HUES48 (cell line): ENCODE data around the gene INPP5A.
"Not testable (repeated sequence)": the region's sequence is repeated elsewhere in the genome, so short reads cannot be mapped to it uniquely, and the experiment has no call there.

Experiments
- H3K27ac ChIP-seq: one replicate; pipeline ENCODE4 v1.7.0; 2013; ENCODE audit warnings: low read depth, low read length, inconsistent platforms
- H3K27me3 ChIP-seq: 2 replicates; pipeline ENCODE4 v1.6.1; 2013; ENCODE audit warnings: mild to moderate bottlenecking, low read length; ENCODE audit not compliant: control insufficient read depth, insufficient read depth
- H3K36me3 ChIP-seq: 2 replicates; pipeline ENCODE4 v1.6.1; 2013; ENCODE audit warnings: low read length; ENCODE audit not compliant: control insufficient read depth, insufficient read depth
- H3K4me1 ChIP-seq: 2 replicates; pipeline ENCODE4 v1.6.1; 2013; ENCODE audit warnings: mild to moderate bottlenecking, low read length; ENCODE audit not compliant: control insufficient read depth, insufficient read depth
- H3K4me3 ChIP-seq: 2 replicates; pipeline ENCODE4 v1.5.1; 2013; ENCODE audit warnings: mild to moderate bottlenecking, low read depth, low read length
- H3K9ac ChIP-seq: 2 replicates; pipeline ENCODE4 v1.6.1; 2013; ENCODE audit warnings: mild to moderate bottlenecking, low read depth, low read length, moderate library complexity
- H3K9me3 ChIP-seq: 2 replicates; pipeline ENCODE4 v1.6.1; 2013; ENCODE audit warnings: low read length; ENCODE audit not compliant: control insufficient read depth, insufficient read depth

Gene INPP5A

DNA sequence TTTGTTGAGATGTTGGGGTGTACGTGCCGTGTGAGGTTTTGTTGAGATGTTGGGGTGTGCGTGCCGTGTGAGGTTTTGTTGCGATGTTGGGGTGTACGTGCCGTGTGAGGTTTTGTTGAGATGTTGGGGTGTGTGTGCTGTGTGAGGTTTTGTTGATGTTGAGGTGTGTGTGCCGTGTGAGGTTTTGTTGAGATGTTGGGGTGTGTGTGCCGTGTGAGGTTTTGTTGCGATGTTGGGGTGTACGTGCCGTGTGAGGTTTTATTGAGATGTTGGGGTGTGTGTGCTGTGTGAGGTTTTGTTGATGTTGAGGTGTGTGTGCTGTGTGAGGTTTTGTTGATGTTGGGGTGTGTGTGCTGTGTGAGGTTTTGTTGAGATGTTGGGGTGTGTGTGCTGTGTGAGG lies 35.4 kb downstream of the INPP5A start:
- not testable (repeated sequence) for H3K36me3 ChIP-seq, H3K9ac ChIP-seq, H3K4me3 ChIP-seq, H3K9me3 ChIP-seq, H3K27me3 ChIP-seq
- H3K4me1 ChIP-seq: peaks cover 31% of the 10 kb centered on the region
- peak overlapping the region; percentile 77 for H3K27ac ChIP-seq

DNA sequence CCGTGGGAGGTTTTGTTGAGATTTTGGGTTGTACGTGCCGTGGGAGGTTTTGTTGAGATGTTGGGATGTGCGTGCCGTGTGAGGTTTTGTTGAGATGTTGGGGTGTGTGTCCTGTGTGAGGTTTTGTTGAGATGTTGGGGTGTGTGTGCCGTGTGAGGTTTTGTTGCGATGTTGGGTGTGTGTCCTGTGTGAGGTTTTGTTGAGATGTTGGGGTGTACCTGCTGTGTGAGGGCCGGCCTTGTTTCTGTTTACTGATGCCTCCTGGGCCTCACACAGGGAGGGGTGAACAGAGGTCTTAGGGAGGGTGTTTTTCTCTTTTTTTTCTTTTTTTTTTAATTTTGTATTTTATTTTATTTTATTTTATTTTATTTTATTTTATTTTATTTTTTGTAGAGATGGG lies 36.7 kb downstream of the INPP5A start:
- Histone ChIP-seq H3K9me3 (no peaks in the 10 kb centered on the region), H3K36me3 (no peaks in the 10 kb centered on the region), H3K9ac (no peak overlapping the region), H3K27ac (no peak overlapping the region), H3K4me3 (no peak overlapping the region), H3K4me1 (peaks cover 31% of the 10 kb centered on the region), H3K27me3 (no peaks in the 10 kb centered on the region)

DNA sequence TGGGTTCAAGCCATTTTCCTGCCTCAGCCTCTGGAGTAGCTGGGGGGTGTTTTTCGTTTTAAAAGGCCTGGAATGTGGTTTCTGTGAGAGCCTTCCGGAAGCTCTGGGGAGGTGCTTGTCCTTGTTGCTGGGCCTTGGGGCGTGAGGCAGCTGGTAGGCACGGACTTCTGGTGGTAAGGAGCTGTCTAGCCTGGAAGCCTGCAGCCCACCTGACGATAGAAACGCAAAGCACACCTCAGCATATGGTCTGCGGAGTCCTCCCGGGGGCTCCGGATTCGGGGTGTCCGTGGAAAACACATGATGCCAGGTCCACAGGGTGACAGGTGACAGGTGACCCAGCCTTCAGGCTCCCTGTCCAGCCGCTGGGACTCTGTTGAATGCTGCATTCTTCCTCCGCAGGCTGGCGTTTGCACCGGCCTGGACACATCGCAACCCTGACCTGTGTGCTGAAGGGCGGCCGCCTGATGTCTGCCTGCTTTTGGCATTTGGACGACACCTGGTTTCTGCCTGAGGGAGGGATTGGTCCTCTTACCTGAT lies 37.3 kb downstream of the INPP5A start:
- Histone ChIP-seq H3K36me3 (no peaks in the 10 kb centered on the region), H3K9ac (no peak overlapping the region), H3K9me3 (no peaks in the 10 kb centered on the region), H3K27ac (peak overlapping the region; percentile 27), H3K27me3 (no peaks in the 10 kb centered on the region), H3K4me3 (no peak overlapping the region), H3K4me1 (peaks cover 31% of the 10 kb centered on the region)

DNA sequence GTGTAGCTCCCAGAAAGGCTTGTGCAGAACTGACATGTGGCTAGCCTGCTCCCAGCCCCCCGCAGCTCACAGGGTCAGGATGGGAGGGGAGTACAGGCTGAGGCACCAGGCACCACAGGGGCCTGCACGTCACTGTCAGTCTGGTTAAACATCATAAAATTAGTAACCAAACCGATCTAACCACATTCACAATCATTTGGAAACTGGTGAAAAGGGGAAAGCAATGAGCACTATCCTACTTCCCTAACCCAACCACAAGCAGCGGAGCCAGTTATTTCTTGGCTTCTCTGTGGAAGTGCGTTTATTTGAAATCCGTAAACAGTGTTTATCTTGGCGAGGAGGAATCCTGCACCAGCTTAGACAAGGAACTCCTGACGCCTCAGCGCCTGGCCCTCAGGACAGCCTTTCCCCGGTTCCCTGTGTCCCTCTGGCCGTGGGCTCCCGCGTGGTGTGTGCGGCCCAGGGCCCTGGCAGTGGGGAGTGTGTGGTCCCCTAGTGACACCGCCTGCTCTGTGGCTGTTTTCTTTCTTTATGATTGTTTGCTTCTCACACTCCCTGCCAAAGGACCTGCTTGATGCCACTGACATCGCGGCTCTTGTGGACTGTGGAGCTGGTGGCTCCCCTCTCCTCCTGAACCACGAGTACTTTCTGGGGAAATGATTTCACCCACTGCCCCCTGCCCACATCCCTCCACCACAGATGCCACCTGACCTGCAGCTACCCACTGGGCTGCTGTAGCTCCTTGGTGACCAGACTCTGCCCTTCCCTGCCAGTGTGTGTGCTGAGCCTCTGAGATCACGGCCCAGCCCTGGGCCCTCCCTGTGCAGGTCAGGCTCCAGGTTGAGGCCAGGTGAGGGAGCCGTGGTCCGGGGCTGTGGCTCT lies 38.0 kb downstream of the INPP5A start:
- no peak overlapping the region for H3K9ac ChIP-seq
- no peaks in the 10 kb centered on the region for H3K36me3 ChIP-seq
- no peaks in the 10 kb centered on the region for H3K27me3 ChIP-seq
- H3K9me3 ChIP-seq: no peaks in the 10 kb centered on the region
- no peak overlapping the region for H3K4me3 ChIP-seq
- H3K4me1 ChIP-seq: peaks cover 31% of the 10 kb centered on the region
- no peak overlapping the region for H3K27ac ChIP-seq

DNA sequence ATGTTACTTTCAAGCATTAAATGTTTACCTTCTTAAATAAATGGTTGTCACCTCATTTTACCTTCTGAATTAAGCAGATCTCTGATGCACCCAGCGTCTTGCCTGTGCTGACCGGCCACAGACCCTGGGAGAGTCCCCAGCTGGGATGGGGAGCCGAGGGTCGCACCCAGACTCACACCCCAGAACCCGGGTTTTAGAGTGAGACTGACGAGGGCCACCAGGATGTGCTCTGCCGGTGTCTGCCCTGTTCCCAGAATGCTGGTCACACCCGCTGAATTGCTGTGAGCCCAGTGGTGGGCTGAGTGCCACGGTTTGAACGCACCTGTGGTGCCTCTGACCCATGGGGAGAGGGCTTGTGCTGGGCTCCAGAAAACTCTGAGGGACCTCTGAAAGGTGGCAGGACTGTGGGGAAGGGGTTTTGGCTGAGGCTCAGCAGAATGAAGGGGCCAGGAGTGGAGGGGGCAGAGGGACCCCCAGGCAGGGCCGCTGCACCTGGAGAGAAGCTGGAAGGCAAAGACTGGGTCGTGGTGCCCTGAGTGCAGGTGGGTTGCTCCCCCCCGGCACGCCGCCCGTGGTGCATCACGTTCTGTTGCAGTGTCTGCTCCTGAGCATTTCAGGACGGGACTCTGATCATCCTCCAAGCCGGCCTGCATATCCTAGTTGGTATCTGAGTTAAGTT lies 39.2 kb downstream of the INPP5A start:
- H3K9ac ChIP-seq: no peak overlapping the region
- peaks cover 21% of the 10 kb centered on the region for H3K4me1 ChIP-seq
- no peaks in the 10 kb centered on the region for H3K9me3 ChIP-seq
- H3K27ac ChIP-seq: no peak overlapping the region
- no peak overlapping the region for H3K4me3 ChIP-seq
- no peaks in the 10 kb centered on the region for H3K36me3 ChIP-seq
- H3K27me3 ChIP-seq: no peaks in the 10 kb centered on the region

DNA sequence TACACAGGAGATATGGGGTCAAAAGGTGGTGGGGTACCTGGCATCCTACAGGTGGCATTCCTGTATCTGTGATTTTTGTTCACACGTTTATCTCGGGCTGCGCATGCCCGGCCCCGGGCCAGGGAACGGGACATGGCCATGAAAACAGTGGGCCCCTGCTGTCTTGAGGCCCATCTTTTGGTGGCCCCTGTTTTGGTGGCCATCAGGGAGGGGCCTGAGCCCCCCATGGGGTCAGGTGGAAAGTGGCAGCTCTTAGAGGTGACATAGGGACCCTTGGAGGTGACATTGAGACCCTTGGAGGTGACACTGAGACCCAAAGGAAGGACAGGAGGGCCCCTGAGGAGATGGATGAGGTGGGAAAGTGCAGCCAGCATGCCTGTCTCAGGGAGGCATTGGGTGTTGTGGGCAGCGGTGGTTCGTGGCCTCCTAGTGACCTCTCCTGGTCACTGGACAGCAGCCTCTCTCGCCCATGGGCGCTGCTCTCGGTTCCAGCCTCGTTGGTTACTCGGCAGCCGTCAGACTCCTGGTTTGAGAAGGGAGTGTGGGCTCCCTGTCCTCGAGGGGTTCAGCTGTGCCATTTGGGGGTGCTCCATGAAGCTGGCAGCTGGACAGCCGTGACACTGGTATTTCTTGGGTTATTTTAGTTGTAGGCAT lies 39.9 kb downstream of the INPP5A start:
- no peaks in the 10 kb centered on the region for H3K27me3 ChIP-seq
- H3K27ac ChIP-seq: no peak overlapping the region
- no peak overlapping the region for H3K4me3 ChIP-seq
- no peaks in the 10 kb centered on the region for H3K9me3 ChIP-seq
- H3K9ac ChIP-seq: no peak overlapping the region
- no peaks in the 10 kb centered on the region for H3K36me3 ChIP-seq
- H3K4me1 ChIP-seq: peaks cover 16% of the 10 kb centered on the region

DNA sequence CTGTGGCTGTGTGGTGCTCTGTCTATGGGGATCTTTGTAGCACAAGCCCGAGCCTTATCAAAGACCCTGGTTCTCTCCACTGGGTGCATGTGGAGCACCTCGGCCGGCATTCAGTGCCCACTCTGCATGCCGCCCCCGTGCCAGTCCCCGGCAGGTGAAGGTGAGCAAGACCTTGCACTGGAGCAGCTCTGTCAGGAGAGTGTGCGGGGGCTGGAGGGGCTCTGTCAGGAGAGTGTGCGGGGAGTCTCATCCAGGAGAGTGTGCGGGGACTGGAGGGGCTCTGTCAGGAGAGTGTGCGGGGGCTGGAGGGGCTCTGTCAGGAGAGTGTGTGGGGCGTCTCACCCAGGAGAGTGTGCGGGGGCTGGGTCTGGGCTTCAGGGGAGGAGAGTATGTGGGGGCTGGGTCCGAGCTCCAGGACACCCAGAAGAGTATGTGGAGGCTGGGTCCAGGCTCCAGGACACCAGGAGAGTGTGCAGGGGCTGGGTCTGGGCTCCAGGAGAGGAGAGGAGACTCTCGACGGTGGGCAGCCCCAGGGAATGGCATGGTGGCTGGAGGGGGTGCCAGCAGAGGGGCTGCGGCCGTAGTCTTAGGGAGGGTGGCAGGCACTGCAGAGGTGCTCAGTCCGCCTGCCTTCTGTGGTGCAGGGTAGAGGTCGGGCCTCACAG lies 40.8 kb downstream of the INPP5A start:
- Histone ChIP-seq H3K4me1 (peaks cover 13% of the 10 kb centered on the region; the same call in 1 of the 2 replicates), H3K36me3 (no peaks in the 10 kb centered on the region), H3K9me3 (no peaks in the 10 kb centered on the region), H3K27me3 (no peaks in the 10 kb centered on the region), H3K9ac (no peak overlapping the region), H3K4me3 (no peak overlapping the region), H3K27ac (no peak overlapping the region)

DNA sequence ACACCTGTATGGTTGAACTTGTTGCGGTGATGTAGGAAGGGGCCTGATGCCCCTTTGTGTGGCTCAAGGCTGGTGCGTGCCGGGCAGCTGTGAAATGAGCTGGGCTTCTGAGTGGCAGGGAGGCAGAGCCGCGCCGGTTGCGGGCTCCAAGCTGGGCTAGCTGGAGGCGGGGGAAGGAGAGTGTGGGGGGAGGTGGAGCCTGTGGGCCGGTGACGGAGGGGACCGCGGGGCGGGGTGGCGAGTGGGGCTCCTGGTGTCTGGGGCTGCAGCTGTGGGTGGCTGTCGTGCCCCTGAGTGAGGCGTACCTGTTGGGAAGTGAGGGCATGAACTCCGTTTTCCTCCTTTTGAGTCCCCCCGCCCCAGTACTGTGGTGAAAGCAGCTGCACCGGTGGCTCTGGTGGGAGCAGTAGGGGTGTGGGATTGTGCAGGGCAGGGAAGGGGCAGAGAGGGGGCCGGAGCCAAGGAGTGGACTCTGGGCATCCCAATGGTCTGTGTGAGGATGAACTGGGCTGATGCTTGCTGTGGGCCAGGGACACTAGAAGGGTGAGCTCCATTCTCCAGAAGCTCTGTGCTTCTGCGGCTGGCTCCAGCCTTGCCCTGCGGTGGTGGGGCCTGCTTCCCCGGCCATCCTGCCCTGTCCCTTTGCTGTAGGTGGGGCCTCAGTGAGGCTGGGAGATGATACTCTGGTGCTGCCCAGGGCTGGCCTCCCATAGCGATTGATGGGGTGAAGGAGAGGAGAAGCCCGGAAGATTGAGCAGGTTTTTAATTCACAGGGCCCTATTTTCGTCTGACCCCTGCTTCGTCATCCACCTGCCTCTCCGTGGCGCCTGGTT lies 41.7 kb downstream of the INPP5A start:
- Histone ChIP-seq H3K9ac (no peak overlapping the region), H3K36me3 (no peaks in the 10 kb centered on the region), H3K4me1 (peaks cover 11% of the 10 kb centered on the region; the same call in 1 of the 2 replicates), H3K27me3 (no peaks in the 10 kb centered on the region), H3K27ac (no peak overlapping the region), H3K9me3 (no peaks in the 10 kb centered on the region), H3K4me3 (no peak overlapping the region)

DNA sequence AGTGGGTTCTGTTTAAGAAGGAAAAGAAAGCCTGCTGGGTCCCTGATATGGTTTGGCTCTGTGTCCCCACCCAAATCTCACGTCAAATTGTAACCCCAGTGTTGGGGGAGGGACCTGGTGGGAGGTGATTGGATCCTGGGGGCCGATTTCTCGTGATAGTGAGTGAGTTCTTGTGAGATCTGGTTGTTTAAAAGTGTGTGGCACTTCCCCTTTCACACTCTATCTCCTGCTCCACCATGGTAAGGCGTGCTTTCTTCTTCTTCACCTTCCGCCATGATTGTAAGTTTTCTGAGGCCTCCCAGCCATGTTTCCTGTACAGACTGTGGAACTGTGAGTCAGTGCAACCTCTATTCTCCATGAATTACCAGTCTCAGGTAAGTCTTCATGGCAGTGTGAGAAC lies 42.6 kb downstream of the INPP5A start:
- H3K4me3 ChIP-seq: no peak overlapping the region
- H3K9ac ChIP-seq: no peak overlapping the region
- no peaks in the 10 kb centered on the region for H3K27me3 ChIP-seq

DNA sequence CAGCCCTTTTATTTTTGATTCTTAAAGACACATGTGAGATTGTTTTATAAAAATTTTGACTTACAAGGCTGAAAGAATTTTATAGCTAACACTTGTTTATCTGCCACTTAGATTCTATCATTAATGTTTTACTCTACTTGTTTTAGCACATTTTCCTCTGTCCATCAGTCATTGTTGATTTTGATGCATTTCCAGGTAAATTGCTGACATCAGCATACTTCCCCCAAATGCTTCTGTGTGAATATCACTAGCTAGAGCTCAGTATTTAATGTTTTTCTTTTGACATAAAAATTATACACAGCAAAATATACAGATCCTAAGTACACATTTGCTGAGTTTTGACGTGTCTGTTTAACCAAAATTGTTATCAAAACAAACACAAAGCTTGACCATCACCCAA lies 43.0 kb downstream of the INPP5A start:
- no peaks in the 10 kb centered on the region for H3K9me3 ChIP-seq
- no peaks in the 10 kb centered on the region for H3K27me3 ChIP-seq
- 0 out of 2 replicates have a peak, but pooled peaks cover under 1% of the 10 kb centered on the region for H3K4me1 ChIP-seq
- H3K36me3 ChIP-seq: no peaks in the 10 kb centered on the region
- H3K4me3 ChIP-seq: no peak overlapping the region
- no peak overlapping the region for H3K9ac ChIP-seq
- H3K27ac ChIP-seq: no peak overlapping the region

More for the DNA sequence above, 42.6 kb downstream of the INPP5A start:
- H3K27ac ChIP-seq: no peak overlapping the region
- peaks cover 5% of the 10 kb centered on the region; the same call in 1 of the 2 replicates for H3K4me1 ChIP-seq
- H3K36me3 ChIP-seq: no peaks in the 10 kb centered on the region
- no peaks in the 10 kb centered on the region for H3K9me3 ChIP-seq
